Left renal pelvis (tissue), 4 donors: ENCODE data around the gene POLR3G. TPM values are rescaled to one million over a fixed set of nuclear protein-coding genes. Genes with fewer than 3 reads are reported as not detected.
A peak's percentile ranks its signal among the peaks of the same experiment; 100 is the strongest.

ENCODE experiments used
- DNase-seq, 4 donors: peaks; one replicate each; pipeline ENCODE4 v3.0.0-alpha.2; 2013; ENCODE audit warnings: low read depth in 4 of 4, low spot score in 3 of 4
- polyA plus RNA-seq, 4 donors: library from polyadenylated mRNA; unstranded; fragments of 120-200 nt; gene quantifications; one replicate each; pipeline ENCODE4 v1.2.1, GENCODE V29; 2013; ENCODE audit not compliant: insufficient read length in 4 of 4

Gene POLR3G
- polyA plus RNA-seq, 4 donors: 2.1 to 2.8 (median 2.5) TPM

DNA sequence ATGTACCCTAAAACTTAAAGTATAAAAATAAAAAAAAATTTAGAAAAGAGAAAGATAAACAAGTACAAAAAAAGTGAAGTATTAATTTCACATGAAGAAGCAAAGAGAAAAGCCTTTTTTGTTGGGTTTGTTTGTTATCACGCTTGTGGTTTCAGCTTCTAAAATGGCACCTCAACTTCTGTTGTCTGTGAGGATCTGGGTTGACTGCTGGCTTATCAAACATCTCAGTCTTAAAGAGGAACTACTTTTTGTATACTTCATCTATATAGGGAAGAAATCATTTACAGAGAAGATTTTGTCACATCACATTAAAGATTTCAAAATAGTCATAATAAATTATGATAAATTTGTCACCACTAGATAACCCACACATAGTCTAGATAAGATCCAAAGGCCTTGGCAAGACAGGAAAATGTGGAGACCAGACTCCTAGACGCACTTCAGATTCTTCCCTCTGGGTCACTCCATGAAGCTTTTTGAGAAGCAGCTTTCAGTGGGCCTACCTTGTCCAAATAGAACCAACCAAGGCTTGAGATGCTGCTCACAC, 75.1 kb downstream of the POLR3G start:
- no peak for DNase-seq

DNA sequence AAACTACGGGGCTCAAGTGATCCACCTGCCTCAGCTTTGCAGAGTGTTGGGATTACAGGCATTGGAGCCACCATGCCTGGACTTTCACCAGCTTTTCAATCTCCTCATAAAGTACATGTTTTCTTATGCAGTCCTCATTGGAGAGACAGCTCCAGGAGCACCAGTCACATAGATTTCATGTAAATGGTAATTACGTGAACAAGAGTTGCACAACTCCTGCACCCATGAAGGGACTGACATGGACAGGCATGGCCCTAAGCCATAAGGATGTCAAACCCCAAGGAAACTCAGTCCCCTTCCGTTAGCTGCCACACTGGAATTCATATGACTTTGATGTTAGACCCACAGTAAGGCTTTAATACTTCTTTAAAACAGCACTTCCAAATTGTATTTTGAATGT, 76.3 kb downstream of the POLR3G start:
- DNase-seq: no peak

DNA sequence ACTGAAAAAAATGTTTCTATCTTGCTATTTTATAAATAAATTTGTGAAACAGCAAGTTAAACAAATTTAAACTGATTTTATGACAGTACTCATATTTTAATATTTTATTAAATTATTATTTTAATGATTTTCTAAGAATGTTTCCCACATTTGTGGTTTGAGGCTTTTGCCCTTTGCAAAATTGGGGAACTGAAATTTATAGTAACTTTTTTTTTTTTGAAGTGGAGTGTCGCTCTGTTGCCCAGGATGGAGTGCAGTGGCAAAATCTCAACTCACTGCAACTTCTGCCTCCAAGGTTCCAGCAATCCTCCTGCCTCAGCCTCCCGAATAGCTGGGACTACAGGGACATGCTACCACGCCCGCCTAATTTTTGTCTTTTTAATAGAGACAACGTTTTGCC, 76.7 kb downstream of the POLR3G start:
- no peak for DNase-seq

DNA sequence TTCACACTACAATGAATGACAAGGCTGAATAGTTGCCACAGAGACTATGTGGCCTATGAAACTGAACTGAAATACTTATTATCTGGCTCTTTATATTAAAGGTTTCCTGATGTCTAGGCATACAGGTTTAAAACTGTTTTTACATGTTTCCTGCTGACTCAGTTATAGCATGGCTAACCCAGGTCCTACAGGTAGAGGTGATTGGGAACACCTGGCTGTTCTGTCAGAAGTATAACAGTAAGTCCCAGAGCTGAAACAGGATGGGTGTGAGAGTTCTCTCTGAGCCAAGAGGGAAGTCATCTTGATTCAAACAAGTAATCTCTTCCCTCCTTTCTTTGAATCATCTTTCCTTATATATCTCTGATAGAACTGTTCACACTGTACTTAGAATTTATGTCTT, 79.0 kb downstream of the POLR3G start:
- no peak for DNase-seq

DNA sequence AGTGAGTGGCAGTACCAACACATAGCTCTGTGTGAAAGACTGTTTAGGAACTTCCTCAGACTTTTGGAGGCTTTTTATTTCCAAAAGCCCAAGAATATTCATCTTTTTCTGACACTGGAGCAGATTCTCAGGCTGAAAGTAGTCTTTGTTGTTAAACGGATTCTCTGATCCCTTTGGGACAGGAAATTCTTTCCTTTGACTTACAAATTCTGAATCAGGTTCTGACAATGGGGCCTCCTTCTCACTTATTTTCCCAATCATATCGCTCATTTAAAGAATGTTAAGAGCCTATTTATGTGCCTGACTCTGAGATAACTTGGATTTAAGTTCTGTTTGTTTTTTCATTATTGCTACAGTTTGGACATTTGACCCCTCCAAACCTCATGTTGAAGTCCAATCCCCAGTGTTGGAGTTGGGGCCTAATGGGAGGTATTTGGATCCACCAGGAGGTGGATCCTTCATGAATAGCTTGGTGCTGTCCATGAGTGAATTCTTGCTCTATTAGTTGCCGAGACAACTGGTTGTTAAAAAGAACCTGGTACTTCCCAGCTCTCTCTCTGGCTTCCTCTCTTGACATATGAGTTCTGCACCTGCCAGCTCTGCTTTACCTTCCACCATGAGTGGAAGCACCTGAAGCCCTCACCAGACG, 79.8 kb downstream of the POLR3G start:
- no peak for DNase-seq

DNA sequence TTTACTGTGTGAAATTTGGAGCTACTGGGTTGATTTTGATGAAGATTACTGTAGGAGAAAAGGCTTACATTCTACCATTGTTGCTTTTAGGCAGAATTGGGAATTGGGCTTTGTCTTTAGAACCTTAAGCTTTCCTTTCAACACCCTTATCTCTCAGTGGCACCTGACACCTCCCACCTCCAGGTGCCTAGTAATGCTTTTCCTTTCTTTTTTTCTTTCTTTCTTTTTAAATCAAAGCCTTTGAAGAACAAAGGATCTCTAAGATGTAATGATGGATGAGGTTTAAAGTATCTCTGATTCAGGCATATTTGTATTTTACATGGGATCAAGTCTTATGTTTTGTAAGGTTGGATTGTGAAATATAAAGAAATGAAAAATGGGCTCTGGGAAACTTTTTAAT, 81.0 kb downstream of the POLR3G start:
- no peak for DNase-seq

DNA sequence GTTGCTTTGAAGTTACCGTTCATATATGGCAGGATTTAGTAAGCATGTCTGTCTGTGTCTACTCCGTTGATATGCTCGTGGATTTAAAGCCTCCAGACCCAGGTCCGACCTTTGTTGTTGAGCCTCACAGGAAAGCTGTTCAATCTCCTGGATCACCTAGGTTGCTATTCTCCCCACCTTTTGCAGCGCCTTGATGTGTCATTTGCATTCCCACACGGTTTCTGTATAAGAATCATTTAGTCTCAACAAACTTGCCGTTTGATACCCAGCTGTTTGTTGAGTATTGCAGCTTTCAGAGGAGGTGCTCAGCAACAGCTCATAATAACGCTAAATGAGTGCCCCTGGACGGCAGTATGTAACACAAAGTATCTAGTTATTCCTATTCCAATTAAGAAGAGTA, 82.7 kb downstream of the POLR3G start:
- DNase-seq: no peak

DNA sequence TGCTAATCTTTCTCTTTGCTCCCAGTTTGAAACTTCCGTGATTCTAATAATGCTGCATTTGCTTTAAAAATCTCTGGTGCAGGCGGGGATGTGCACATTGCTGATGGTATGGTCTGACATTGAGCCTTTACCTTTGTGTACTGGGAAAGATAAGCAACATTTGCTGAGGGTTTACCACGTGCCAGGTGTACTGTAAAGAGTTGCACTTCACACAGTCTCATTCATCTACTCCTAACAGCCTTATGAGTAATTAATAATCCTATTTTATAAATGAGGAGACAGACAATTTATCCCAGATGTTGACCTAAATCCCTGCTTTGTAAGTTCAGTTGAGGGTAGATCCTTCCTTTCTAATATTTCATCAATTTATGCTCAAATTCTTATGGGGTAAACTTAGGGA, 83.2 kb downstream of the POLR3G start:
- DNase-seq: no peak

DNA sequence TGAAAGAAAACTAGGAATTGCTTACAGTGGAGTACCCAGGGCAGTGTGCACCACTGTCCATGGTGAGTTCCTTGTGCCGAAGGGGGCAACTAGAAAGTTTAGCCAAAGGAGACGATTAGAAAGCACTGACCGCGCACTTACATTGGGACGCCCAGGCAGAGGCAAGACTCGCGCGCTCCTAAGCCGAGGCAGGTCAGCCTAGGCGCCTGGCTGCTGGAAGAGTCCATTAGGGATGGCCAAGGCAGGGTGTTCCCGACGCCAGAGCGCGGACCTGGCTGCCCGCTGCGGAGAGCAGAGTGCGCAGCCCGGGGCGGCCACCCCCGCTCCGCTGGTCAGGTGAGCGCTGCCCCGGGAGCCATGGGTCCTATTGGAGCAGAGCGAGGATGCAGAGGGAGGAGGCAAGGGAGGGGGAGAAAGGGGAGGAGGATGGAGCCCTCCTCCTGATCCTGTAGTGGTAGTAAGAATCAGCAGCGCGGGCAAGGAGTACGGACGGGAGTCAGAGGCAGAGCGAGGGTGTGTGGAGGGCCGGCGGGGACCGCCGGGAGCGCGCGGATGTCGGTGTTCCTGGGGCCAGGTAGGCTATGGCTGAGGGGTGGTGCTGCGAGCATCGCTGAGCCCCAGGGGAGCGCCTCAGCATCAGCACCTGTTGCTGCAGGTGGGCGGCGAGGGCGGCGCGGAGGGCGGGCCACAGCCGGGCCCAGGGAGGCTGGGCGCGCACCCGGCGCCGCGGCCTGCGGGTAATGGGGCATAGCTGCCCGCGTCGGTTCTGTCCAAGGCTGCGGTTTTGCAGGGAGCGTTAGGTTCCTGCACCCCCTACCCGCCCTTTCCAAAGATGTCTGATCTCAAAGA, 83.9 kb downstream of the POLR3G start, which contains the start of gene ADGRV1:
TSS of gene ADGRV1 (plus strand) at position 454 of the 849 bp plus-strand sequence. CDS start at position 553, 99 bp downstream.
- peak; percentile 70 to 83 (median 80) for DNase-seq

DNA sequence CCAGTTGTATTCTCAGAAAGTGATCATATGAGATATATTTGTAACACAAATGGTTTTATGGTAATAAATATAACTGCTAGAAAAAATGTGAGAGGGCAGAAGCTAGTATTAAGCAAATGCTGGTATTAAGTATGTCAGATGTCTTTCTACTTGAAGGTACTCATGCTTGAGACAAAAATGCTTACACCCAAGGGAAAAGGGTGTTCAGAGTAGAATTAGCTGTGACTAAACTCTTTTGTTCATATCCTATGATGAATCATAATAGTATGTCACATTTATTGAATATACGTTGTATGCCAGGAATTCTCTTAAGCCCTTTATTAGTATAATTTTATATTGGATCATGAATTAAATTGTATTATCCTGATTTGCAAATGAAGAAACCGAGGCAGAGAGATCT, 86.1 kb downstream of the POLR3G start:
- DNase-seq: no peak

DNA sequence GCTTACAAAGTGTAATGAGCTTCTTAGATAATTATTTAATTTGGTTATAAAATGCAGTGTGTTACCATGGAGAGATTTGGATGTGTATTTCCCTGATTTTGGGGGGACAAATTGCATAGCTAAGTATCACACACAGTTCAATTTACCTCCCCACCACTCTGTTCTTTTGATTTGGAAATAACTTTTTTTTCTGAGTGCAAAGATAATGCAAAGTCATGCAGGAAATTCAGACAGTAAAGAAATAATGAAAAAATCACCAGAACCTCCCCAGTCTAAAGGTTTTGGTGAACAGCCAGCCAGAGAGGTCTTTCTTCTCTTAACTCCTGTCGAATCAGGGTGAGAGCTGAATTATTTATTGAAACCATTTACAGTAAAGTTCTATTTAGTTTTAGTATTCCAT, 87.1 kb downstream of the POLR3G start:
- DNase-seq: no peak

DNA sequence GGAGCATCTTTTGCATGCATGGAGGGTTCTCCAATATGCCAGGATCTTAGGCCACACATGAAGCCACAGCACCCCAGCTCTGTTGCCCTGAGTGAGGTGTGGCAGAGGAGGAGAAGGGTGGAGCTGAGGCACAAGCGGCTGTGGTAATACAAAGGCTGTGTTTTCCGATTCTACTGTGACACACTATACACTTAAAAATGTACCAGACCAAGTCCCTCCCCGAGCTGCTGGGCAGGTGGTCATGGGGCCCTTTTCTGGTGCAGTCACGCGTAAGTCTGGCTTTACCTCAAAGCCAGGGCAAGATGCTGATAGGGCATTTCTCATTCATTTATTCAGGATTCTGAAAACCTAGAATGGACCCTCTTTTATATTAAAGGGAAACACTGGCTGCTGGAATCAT, 87.7 kb downstream of the POLR3G start:
- no peak for DNase-seq

DNA sequence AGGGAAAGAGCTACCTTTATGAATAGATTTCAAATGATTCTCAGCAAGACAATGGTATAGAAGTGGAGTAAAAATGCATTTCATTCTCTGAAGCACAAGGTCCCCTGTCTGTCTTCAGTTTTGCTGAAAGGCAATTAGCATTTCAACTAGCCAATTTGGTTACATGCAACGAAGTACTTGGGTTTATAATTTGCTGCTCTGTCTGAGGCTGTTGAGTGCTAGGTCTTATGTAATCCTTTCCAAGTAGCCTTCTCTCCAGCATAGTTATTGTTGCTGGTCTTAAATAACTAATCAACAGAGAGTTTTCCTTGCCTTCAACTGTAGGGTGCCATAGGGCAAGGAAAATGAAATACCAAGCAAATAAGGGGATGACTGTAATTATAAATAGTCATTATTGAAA, 88.4 kb downstream of the POLR3G start:
- no peak for DNase-seq

Other genes starting within 250 kb of the POLR3G start
- gene CETN3, start 65.1 kb upstream of the POLR3G start, polyA plus RNA-seq: 10 to 100 TPM; 57.8 to 92.0 (median 76.4) TPM
- gene MBLAC2, start 93 bp upstream of the POLR3G start, polyA plus RNA-seq: 10 to 100 TPM in 3 of 4 donors, 1 to 10 TPM in 1; 9.8 to 13.9 (median 11.3) TPM
- 10 to 100 TPM; 28.6 to 35.6 (median 29.4) TPM for gene LYSMD3, start 54.7 kb downstream of the POLR3G start, polyA plus RNA-seq
- 10 to 100 TPM in 3 of 4 donors, 1 to 10 TPM in 1; 1.7 to 12.8 (median 11.5) TPM for gene ADGRV1, start 83.9 kb downstream of the POLR3G start, polyA plus RNA-seq